ENCODE results near the gene ZFYVE21.

Gene ZFYVE21

DNA sequence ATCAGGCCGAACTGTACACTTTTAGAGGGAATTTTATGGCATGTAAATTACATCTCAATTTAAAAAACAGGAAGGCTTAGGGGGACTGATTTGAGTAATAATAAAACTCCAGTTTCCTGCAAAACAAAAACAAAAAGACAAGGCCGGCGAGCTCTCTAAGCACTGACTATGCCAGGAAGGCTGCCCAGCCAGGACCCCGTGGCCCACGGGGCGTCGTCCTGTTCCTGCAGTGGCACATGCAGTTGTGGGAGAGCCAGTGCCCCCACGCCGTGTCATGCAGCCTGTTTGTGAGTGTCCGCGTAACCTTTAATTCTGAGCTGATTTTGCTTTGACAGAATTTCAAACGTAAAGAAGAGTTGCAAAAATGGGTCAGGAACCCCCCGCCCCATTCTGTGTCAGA is 10.9 kb upstream of the ZFYVE21 start:
- no peak for DNase-seq (ENCODE audit: low read depth in 3 of 3, low spot score in 1 of 3)

DNA sequence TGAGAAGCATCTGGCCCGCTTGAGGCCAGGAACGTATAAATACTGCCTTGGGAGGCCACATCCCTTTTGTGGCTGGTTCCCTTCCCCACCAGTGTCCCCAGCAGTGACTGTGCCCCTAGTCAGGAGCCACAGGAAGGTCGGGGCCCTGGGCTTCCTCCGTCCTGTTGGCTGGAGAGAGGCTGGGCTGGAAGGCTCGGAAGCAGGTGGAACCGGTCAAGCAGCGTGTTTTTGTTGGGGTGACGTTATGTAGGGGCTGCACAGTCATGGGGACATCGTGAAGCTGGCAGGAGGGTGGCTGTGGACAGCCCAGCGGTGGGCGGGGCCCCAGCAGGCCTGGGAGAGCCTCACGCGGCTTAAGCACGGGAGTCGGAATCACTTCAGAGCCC is 10.5 kb upstream of the ZFYVE21 start:
- no peak for DNase-seq (ENCODE audit: low read depth in 3 of 3, low spot score in 1 of 3)

GRCh38 chr14:103705504-103706284 is 9.9 kb upstream of the ZFYVE21 start:
- no peak for DNase-seq (ENCODE audit: low read depth in 3 of 3, low spot score in 1 of 3)

DNA sequence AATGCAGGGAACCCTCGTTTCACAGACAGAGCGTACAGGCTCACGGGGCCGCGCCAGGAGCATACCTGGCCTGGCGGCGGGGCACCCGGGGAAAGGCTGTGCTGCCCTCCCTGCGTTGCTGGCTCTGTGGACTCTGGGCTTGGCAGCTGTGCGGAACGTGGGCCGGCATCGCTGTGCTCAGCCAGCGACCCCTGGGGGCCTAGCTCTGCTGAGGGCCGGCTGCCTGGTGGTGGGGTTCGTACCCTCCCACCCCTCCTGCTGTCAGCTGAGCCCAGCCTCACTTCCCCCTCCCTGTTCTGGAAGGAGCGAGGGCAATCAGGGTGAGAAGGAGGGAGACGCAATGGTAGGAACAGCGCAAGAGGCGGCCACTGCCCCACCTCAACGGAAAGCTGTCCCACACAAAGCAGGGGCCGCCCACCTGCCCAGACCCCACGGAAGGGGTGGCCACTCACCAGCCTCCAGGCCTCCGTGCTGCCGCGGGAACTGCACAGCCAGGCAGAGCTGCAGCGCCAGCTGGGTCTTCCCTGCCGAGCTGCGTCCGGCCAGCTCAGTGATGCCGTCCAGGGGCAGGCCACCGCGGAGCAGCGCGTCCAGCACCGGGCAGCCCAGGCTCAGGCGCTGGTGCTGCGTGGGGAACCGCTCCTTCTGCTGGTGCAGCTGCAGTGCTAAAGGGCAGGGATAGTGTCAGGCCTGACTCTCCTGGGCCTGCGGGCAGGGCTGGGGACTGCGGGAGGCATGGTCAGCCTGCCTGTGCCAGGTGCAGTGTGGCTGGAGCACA is 8.9 kb upstream of the ZFYVE21 start:
- no peak for DNase-seq (ENCODE audit: low read depth in 3 of 3, low spot score in 1 of 3)

DNA sequence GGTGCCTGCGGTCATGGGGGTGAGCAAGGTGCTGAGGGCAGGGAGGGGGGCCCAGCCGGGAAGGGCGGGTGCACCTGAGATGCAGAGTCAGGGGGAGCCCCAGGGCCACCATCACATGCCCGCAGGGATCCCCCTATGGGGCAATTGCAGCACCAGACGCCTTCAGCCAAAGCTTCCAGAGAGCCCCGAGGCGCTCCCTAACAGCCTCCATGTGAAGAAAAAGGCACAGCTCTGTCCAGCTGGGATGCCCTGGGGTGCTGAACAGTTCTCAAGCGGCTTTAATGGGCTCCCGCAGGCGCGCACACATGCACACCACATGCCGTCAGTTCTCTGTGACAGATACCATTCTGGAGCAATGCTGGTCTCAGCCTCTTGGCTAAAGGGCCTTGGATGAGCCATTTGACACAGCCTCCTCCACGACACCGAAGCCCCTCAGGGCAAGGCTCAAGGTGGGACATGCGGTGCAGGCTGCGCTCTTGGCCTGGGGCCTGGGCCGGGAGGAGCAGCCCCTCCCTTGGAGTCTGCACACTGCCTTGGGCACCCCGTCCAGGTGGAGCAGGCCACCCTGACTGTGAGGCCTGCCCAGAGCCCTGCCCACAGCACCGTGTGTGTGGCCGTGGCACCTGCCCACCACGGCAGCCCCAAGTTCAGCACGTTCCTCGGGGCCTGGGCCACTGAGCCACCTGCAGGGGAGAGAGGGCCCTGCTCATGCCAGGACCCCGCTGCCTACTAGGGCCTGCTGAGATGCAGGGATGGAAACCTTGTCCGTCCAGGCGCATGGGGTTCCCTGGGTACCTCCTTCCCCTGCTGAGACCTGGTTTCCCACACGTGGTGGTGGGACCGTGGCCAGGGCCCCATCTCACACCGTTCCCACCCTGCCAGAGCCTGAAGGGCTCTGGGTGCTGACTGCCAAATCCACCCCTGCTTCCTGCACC is 8.0 kb upstream of the ZFYVE21 start:
- DNase-seq (ENCODE audit: low read depth in 3 of 3, low spot score in 1 of 3) = no peak

GRCh38 chr14:103708750-103709187 is 6.8 kb upstream of the ZFYVE21 start:
- no peak for DNase-seq (ENCODE audit: low read depth in 3 of 3, low spot score in 1 of 3)

DNA sequence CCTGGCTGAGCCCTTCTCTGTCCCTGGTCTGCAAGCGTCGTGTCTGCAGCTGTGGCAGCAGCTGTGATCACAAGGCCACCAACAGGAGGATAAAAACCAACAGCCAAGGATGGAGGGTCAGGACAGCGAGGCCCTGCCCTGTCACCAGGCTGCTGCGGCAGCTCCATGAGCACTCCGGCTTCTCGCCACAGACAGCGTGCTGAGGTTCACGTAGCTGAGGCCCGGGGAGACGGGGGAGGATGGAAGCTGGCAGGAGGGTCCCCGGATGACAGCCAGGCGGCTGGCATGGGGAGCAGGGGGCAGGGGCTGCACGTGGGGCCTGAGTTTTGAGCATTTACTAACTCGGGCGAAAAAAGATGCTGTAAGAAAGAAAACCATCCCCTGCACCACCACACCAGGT is 5.8 kb upstream of the ZFYVE21 start:
- DNase-seq (ENCODE audit: low read depth in 3 of 3, low spot score in 1 of 3) = no peak

GRCh38 chr14:103710771-103711377 is 4.7 kb upstream of the ZFYVE21 start:
- no peak for DNase-seq (ENCODE audit: low read depth in 3 of 3, low spot score in 1 of 3)

DNA sequence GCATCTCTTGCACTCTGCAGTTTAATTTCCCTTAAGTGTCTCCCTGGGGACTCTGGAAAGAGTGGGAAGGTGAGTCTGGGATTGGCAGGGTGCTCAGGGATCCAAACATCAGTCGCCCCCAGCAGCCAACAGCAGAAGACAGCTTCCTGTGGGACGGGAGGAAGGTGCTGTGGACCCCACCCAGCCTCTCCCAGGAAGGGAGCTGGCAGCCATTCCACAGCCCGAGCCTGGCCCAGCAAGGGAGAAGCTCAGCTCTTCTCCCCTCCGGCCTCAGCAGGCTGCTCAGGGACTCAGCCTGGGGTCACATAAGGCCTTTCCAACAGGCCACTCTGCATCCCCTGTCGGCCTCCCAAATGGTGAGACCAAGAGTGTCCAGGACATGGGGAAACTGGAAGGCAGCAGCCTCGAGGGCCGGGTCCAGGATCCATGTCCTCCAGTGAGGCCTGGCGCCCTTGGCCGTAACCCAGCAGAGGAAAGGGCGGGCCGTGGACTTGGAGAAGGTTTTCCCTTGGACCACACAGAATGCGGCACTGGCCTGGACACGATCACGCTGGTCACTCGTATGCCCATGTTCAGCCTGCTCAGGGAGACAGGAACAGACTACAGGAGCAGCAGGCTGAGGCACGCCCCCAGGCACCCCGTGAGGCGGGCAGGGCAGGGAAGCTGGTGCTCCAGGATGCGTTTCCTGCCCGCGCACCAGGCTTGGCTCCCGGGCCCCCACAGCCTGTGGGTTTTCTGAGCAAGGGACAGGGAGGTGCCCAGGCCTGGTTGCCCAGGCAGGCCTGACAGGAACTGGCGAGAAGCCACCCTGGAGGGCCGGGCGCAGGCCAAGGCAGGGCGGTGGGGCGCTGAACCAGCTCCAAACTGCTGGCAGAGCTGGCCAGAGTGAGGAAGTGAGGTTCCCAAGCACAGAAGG is 3.8 kb upstream of the ZFYVE21 start:
- no peak for DNase-seq (ENCODE audit: low read depth in 3 of 3, low spot score in 1 of 3)

DNA sequence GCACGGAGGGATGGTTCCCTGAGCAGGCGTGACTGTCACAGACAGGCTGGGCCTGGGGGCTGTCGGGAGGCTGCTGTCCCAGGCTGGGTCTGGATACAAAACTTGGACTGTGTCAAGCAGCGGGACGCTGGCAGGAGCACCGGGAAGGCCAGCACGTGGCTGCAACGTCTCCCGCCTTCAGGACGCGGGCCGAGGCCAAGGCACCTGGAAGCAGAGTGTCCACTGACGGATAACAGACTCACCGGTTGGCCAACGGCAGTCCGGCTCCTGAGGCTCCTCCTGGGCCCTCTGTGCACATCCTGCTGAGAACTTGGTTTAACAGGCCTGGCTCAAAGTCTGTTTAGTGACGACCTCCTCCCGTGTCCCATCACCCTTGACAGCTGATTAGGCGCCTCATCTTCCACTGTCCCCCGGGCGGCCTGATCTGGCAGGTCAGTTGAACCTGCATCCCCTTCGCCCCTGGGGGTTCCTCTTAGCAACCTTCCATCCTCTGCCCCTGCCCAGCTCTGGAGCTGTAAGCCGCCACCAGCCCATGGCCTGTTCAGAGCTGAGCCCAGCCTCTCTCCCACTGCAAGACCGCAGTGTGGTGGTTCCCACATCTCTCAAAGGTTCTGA is 2.9 kb upstream of the ZFYVE21 start:
- DNase-seq (ENCODE audit: low read depth in 3 of 3, low spot score in 1 of 3) = no peak

DNA sequence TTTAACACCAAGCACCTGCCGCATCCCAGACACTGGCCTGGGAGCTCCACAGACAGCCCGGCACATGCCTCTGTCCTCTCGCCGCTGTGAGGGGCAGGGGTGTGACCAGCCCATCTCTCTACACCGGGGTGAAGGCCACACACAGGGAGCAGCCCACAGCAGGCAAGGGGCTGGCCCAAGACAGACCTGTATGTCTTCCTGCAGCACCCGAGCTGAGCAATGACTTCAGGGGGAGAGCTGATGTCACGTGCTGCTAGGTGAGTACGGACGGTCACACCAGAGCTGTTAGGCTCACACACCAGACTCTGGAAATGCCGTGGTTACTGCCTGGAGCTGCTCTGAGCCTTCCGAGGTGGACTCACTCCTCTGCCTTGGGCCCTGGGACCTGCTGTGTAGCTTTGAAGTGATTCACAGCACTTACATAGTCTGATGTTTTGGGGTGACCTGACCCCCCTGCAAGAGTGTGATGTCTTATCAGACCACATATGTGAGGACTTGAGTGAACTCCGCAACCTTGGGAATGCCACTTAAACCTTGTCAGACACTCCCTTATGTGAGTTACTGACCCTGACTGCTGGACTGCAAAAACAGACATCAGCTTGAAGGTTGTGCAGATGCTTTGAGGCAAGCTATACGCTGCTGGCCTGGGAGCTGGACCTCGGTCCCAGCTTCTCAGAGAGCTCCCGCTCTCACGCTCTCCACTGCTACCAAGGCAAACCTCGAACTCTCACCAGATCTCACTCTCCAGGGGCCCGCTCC is 2.1 kb upstream of the ZFYVE21 start:
- DNase-seq (ENCODE audit: low read depth in 3 of 3, low spot score in 1 of 3) = no peak

DNA sequence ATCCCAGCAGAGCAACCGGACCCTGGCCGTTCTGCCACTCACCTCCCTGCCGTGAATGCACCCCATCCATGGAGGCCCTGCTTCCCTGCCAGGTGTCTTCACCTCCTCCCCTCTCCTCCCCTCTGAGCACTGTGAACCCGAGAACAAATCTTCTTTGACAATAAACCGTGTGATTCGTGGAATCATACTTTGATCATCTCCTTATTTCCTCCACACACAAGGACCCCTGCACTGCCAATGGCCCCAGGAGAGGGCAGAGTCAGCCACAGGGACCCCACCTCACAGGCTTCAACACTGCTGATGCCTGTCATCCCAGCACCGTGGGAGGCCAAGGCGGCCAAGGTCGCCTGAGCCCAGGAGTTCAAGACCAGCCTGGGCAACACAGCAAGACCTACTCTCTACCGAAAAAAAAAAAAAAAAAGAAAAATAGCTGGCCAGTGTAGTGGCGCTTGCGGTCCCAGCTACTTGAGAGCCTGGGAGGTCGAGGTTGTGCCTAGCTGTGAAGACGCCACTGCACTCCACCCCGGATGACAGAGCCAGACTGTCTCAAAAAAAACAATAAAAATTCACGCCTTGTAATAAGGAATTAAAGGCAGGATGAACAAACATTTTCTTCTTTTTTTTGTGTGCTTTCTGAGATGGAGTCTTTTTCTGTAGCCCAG is 1.4 kb upstream of the ZFYVE21 start:
- DNase-seq (ENCODE audit: low read depth in 3 of 3, low spot score in 1 of 3) = no peak

- DNase-seq (ENCODE audit: low read depth in 3 of 3, low spot score in 1 of 3) = peak in 1 of 3 donors; percentile 14
Measured at GRCh38 chr14:103716091-103716801, 636 bp downstream of the ZFYVE21 start.

DNA sequence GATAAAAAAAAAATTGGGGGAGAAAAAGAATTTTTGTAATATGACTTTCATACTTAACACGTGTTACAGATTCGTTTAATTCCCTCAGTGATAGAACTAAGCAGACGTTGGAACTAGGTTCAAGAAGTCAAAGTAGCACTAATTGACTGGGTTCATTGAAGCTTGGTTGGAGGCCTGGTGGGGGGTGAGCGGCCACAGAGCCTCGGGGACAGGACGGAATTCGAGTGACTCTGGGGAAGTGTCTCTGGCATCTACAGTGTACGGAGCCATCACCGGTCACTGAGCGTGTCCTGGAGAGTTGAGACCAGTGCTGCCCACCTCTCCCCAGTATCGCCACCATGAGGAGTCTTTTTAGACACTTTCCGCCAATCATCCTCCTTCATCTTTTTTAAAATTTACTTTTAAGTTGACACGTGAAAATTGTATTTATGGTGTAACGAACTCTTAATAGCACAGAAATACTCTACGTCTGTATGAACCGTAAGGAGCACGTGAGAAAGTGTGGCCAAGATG is 1.3 kb downstream of the ZFYVE21 start:
- DNase-seq (ENCODE audit: low read depth in 3 of 3, low spot score in 1 of 3) = no peak

DNA sequence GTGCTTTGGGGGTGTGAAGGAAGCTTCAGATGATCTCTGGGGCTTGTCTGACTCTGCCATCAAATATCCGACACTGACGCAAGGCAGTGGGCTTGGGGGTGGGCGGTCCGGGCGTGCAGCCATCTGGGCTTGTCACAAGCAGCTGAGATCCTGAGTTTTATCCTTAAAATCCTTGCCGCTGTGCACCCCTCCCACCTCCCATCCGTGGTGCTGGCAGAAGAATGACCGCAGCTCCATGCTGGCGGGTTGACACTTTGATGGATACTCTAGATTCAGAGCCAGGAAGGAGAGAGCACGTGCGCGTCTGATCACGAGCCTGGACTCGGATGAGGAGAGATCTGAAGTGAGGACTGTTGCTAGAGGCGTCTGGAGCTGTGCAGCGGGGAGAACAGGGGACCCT is 3.0 kb downstream of the ZFYVE21 start:
- no peak for DNase-seq (ENCODE audit: low read depth in 3 of 3, low spot score in 1 of 3)

DNA sequence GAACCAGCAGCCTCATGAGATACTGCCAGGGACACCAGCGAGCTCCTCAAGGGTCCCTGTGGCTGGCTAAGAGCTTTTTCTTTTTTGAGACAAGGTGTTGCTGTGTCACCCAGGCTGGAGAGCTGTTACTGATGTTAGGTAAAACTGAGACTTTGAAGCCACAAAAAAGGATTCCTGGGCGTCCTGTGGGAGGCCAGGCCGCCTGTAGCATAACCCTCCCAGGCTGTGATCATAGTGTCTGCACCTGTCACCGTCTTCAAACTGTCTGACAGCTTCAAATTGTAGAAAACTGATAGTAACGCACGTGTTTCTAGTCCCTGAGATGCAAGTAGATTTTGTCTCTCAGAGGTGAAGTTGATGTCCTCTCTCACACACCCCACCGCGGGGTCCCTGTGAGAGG is 4.1 kb downstream of the ZFYVE21 start:
- DNase-seq (ENCODE audit: low read depth in 3 of 3, low spot score in 1 of 3) = no peak

DNA sequence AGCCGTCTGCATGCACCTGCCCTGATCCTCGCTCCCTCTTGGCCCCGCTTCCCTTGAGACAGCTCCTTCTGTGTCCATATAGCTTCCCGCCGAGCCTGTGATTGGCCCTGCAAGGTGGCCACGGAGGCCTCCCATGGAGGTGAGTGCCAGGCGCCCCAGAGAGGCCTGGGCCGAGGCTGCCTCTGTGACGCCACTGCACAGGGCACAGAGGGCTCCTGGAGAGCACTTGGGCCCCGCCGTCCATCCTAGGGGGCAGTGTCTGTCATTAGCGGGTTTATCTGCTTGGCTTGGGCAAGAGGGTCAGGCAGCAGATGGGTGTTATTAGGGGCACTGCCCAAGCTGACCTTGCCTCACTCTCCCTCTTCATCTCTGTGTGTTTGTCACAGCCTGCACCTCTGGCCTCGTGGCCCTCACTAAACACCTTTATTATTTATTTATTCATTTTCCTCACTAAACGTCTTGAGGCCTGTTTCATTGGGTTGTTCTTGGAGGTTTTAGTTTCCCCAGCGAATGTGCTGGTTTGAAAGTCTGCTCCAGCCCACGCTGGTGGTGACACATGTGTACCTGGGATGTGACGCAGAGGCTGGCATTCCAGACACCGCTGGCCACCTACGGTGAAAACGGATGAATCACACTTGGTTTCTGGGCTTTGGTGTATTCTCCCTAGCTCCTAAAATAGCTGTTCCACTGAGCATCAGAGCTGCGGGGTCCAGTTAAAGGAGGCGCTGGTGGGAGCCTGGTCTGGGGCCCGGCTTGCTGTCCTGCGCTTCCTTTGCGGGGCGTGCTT is 5.9 kb downstream of the ZFYVE21 start:
- DNase-seq (ENCODE audit: low read depth in 3 of 3, low spot score in 1 of 3) = no peak

Measured in stimulated activated CD4-positive, alpha-beta T cell treated with anti-CD3 and anti-CD28 coated beads, TNF-alpha, amount 100 ng/mL, for 1 hour (primary cell).